Sigmoid colon (tissue), 7 donors: ENCODE measurements around the gene ZNF503. TPM values are rescaled to one million over a fixed set of nuclear protein-coding genes. Genes with fewer than 3 reads are reported as not detected.
"Not testable (repeated sequence)": the region's sequence is repeated elsewhere in the genome, so short reads cannot be mapped to it uniquely, and the experiment has no call there.

Experiments used
- DNase-seq: peaks from one replicate; pipeline ENCODE4 v3.0.0-alpha.2; 2019
- H3K27ac ChIP-seq, 4 donors: fragments of 200-600 bp; sonication (generic); one replicate each; pipeline ENCODE4 v1.5.1; 2016 to 2019; ENCODE audit warnings: mild to moderate bottlenecking in 1 of 4
- H3K27me3 ChIP-seq, 3 donors: fragments of 200-600 bp; sonication (generic); one replicate each; pipeline ENCODE4 v1.5.1; 2019; ENCODE audit warnings: mild to moderate bottlenecking in 1 of 3
- H3K36me3 ChIP-seq, 4 donors: fragments of 200-600 bp; sonication (generic); one replicate each; pipeline ENCODE4 v1.5.1; 2016 to 2019
- H3K4me1 ChIP-seq, 4 donors: fragments of 200-600 bp; sonication (generic); one replicate each; pipeline ENCODE4 v1.5.1; 2017 to 2019
- H3K4me3 ChIP-seq, 4 donors: fragments of 200-600 bp; sonication (generic); one replicate each; pipeline ENCODE4 v1.5.1; 2017 to 2019; ENCODE audit warnings: mild to moderate bottlenecking in 2 of 4, moderate library complexity in 1 of 4
- H3K9me3 ChIP-seq, 4 donors: fragments of 200-600 bp in 3 of 4; sonication (generic) in 3 of 4; one replicate each; pipeline versions ENCODE4 v1.5.1 to v1.6.1; 2013 to 2019
- CTCF ChIP-seq, 4 experiments: fragments of 450-650 bp in 3 of 4; fragments of 200-600 bp in 1 of 4; IDR thresholded peaks; one replicate each; pipeline ENCODE4 v1.5.1; 2016 to 2019; ENCODE audit warnings: antibody characterized with exemption in 4 of 4, mild to moderate bottlenecking in 3 of 4, moderate library complexity in 2 of 4
- EP300 ChIP-seq, 4 donors: sonication (generic); formaldehyde crosslinking; IDR thresholded peaks; one replicate each; pipeline ENCODE4 v1.6.1; 2017; ENCODE audit warnings: antibody characterized with exemption in 4 of 4
- POLR2A ChIP-seq, 2 donors: fragments of 450-650 bp; IDR thresholded peaks; one replicate each; pipeline ENCODE4 v1.6.1; 2016; ENCODE audit warnings: antibody characterized with exemption in 2 of 2, mild to moderate bottlenecking in 2 of 2, moderate library complexity in 2 of 2
- POLR2AphosphoS5 ChIP-seq, 4 donors: sonication (generic); formaldehyde crosslinking; IDR thresholded peaks; one replicate each; pipeline ENCODE4 v1.6.1; 2017; ENCODE audit warnings: antibody characterized with exemption in 4 of 4
- WGBS, 2 donors: extraction: QIAGEN DNeasy Blood & Tissue Kit; methylation state at CpG; one replicate each; pipeline ENCODE4 v1.1.7; 2013; 5-methylcytosine and 5-hydroxymethylcytosine counted together
- intact Hi-C: fragments of 100-400 bp; cut with DNase I; formaldehyde crosslinking; loops from one replicate; pipeline ENCODE4 v1.15.1; 2023
- polyA plus RNA-seq, 3 donors: library from polyadenylated mRNA; stranded (reverse); fragments of 200-250 nt; gene quantifications; one replicate each; pipeline ENCODE4 v1.2.3, GENCODE V29; 2013
- total RNA-seq, 4 donors: library from RNA; depleted of rRNA; stranded (reverse); fragments of >200 nt; gene quantifications; one replicate each; pipeline ENCODE4 v1.1.0, GENCODE V29; 2016
- donor health status: healthy with polysubstance abuse.
- donor health status: Bipolar disorder and iron deficiency.
- donor health status: healthy.

The ZNF503 gene
- total and polyA plus RNA-seq, 7 donors = 2.3 to 20.3 (median 10.0) TPM

- H3K4me3 ChIP-seq = no peak overlapping the region
- intact Hi-C loops = no loop called here
- TF ChIP-seq EP300 (IDR thresholded peaks at IDR 0.05) = no peak
- no peak for TF ChIP-seq POLR2AphosphoS5 (IDR thresholded peaks at IDR 0.05)
- no peak for TF ChIP-seq CTCF (IDR thresholded peaks at IDR 0.05)
- no peak for TF ChIP-seq POLR2A (IDR thresholded peaks at IDR 0.05)
- DNase-seq = no peak
- no peaks in the 10 kb centered on the region for H3K9me3 ChIP-seq
- H3K27ac ChIP-seq = no peak overlapping the region
- H3K36me3 ChIP-seq = no peaks in the 10 kb centered on the region
- H3K4me1 ChIP-seq = no peaks in the 10 kb centered on the region
- no peaks in the 10 kb centered on the region for H3K27me3 ChIP-seq
- 76 to 90% methylated on average over 3 of the region's 3 CpGs for WGBS, 2 donors
These were observed 23.7 kb downstream of the ZNF503 start for GRCh38 chr10:75377869-75378268.

DNA sequence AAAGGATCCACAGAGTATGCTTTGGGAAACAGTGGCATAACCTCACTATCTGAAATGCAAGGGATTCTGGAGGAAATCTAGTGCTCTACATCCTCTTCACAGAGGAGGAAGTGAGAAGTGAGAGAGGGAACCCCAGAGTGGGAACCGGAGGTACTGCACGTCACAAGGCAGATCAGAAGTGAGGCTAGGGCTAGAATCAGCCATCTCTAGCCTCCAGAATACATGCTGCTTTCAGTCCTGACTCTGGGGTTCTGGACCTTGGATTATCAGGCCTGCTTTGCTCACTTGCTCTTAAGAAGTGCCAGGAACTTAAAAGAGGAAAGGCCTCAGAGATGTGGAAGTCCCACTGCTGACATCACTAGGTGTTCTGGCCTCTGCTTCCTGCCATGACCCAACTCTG lies 25.7 kb downstream of the ZNF503 start:
- TF ChIP-seq EP300 (IDR thresholded peaks at IDR 0.05) = no peak
- TF ChIP-seq POLR2AphosphoS5 (IDR thresholded peaks at IDR 0.05) = no peak
- TF ChIP-seq CTCF (IDR thresholded peaks at IDR 0.05) = no peak
- TF ChIP-seq POLR2A (IDR thresholded peaks at IDR 0.05) = no peak
- no peak for DNase-seq
- no peaks in the 10 kb centered on the region for H3K36me3 ChIP-seq
- no peaks in the 10 kb centered on the region for H3K4me1 ChIP-seq
- no peak overlapping the region for H3K4me3 ChIP-seq
- no peak overlapping the region for H3K27ac ChIP-seq
- H3K9me3 ChIP-seq = no peaks in the 10 kb centered on the region
- 67 to 83% methylated on average over 2 of the region's 2 CpGs for WGBS, 2 donors
- intact Hi-C loops = no loop called here
- H3K27me3 ChIP-seq = no peaks in the 10 kb centered on the region

GRCh38 chr10:75371010-75371409 lies 30.6 kb downstream of the ZNF503 start:
- intact Hi-C loops = no loop called here
- H3K9me3 ChIP-seq = no peaks in the 10 kb centered on the region
- H3K36me3 ChIP-seq = no peaks in the 10 kb centered on the region
- no peaks in the 10 kb centered on the region for H3K27me3 ChIP-seq
- 94 to 95% methylated on average over 2 of the region's 2 CpGs for WGBS, 2 donors
- no peaks in the 10 kb centered on the region for H3K4me1 ChIP-seq
- TF ChIP-seq CTCF (IDR thresholded peaks at IDR 0.05) (no peak), POLR2AphosphoS5 (IDR thresholded peaks at IDR 0.05) (no peak), EP300 (IDR thresholded peaks at IDR 0.05) (no peak), POLR2A (IDR thresholded peaks at IDR 0.05) (no peak)
- H3K27ac ChIP-seq = no peak overlapping the region
- no peak for DNase-seq
- H3K4me3 ChIP-seq = no peak overlapping the region

- H3K9me3 ChIP-seq, H3K4me1 ChIP-seq, H3K27ac ChIP-seq, H3K36me3 ChIP-seq, H3K4me3 ChIP-seq, H3K27me3 ChIP-seq, DNase-seq, intact Hi-C loops: not testable (repeated sequence)
- 95 to 96% methylated on average over 9 of the region's 9 CpGs for WGBS, 2 donors
These were observed 31.7 kb downstream of the ZNF503 start for GRCh38 chr10:75369838-75370237.

DNA sequence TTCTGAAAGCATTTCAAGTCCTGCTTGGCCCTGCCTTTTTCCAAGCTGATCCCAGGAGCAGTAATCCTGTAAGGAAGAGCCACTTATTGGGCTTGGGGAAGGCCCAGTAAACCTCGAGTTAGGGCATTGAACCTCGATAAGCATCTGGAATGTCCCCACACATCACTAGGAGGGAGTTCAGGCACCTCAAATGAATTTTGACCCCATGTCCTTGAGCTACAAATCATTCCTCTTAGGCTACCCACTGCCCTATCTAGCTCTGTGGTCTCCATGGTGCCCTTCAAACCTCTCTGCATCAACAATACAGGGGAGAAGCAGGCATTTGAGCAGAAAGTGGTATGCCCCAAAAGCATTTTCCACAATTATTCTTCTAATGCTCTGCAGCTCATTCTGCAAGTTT lies 33.7 kb downstream of the ZNF503 start:
- H3K9me3 ChIP-seq = no peaks in the 10 kb centered on the region
- TF ChIP-seq CTCF (IDR thresholded peaks at IDR 0.05) (no peak), POLR2A (IDR thresholded peaks at IDR 0.05) (no peak), POLR2AphosphoS5 (IDR thresholded peaks at IDR 0.05) (no peak), EP300 (IDR thresholded peaks at IDR 0.05) (no peak)
- intact Hi-C loops = no loop called here
- 86 to 89% methylated on average over 2 of the region's 2 CpGs for WGBS, 2 donors
- H3K4me3 ChIP-seq = no peak overlapping the region
- no peak for DNase-seq
- no peaks in the 10 kb centered on the region for H3K36me3 ChIP-seq
- no peak overlapping the region for H3K27ac ChIP-seq
- no peaks in the 10 kb centered on the region for H3K4me1 ChIP-seq
- no peaks in the 10 kb centered on the region for H3K27me3 ChIP-seq
